SHP77 treated with DMSO at 0.1 percent for 48 hours (cell line): ENCODE measurements around the gene TLX1.

ENCODE experiments used
- DNase-seq: peaks from one replicate; lab custom pipeline; 2025; lab: John Stamatoyannopoulos, UW

The TLX1 gene

DNA sequence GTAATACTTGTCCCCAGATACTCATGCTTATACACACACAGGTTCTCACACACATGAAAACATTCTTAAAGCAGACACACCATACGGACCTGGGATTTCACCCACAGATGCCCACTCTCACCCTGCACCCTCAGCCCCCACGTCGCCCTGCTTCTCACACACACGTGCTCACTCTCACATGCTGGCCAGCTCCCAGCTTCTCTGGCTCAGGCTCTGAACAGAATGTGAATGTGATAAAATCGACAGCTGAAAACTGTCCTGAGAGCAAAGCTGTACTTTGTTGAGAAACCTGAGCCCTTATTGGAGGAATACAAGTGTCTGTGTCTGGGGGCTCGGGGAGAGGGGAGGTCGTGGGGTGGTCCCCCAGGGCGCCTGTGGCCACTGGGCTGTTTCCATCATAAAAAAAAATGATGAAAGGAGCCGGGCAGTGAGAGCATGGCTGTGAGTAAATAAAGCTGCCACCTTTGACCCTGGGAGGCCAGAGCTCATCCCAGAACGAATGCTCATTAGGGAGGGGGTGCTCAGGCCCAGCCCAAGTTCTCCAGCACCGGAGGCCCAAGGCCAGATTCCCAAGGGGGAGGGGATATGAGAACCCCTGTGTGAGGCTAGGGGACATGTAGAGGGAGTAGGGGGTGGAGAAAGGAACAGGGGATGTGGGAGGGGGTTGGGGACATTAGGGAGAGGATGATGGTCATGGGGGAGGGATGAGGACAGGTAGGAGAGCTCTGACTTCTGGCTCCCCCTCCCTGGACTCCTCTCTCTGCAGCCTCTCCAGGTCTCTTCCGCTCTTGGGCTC, 18.1 kb upstream of the TLX1 start:
- DNase-seq = no peak

DNA sequence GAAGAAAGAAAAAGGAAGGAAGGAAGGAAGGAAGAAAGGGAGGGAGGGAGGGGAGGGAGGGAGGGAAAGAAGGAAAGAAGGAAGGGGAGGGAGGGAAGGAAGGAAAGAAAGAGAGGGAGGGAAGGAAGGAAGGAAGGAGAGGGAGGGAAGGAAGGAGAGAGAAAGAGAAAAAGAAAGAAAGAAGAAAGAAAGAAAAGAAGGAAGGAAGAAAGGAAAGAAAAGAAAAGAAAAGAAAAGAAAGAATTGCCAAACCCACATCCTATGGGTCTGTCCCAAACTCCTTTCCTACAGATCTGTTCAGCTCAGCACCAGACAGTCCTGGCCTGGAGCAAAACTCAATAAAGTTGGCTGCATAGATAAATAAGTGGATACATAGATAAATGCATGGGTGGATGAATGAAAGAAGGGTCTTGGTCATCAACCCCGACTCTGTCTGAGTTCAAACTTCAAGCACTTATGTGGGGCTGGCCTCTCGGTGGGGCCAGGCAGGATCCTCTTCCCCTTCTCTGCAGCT, 17.2 kb upstream of the TLX1 start:
- no peak for DNase-seq

- no peak for DNase-seq
Observed at GRCh38 chr10:101114646-101115045, 16.5 kb upstream of the TLX1 start.

GRCh38 chr10:101116754-101117153, 14.3 kb upstream of the TLX1 start:
- DNase-seq = no peak

- DNase-seq = no peak
Observed at GRCh38 chr10:101118031-101118430, 13.1 kb upstream of the TLX1 start.

GRCh38 chr10:101120520-101120883, 10.6 kb upstream of the TLX1 start:
- no peak for DNase-seq

DNA sequence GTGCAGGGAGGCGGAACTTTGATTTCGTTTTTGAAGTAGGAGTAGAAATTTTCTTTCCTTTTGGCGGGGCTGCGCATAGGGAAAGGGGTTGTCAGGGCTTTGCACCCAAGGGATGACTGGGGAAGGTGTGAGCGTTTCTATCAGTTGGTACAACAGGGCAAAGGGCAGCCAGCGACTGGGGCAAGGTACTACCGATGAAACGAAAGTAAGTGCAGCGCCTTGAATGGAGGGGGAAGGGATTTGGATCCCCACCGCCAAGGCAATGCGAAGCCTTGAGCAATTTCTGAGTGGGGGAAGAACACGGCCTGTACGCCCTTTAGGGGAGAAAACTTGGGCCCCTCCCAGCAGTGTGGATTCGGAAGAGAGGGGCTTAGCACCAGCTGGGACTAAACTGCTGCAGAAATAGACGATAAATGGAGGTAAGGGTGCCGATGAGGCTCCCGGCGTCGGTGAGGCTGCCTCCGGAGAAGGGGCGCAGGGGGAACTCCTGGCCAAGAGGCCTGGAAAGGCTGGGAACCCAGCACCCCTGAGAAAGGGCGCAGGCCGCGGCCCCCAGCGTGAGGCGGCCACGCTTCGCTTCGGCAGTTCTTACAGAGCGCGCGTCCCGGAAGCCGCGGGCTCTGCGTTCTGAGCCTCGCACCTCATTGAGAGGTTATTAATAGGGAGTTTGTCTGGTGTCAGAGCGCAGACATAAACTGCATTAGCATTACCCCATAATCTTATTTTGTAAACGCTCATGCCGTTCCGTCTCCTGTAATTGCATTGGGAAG, 10.0 kb upstream of the TLX1 start:
- DNase-seq = no peak

- no peak for DNase-seq
Observed at GRCh38 chr10:101121654-101122031, 9.5 kb upstream of the TLX1 start.

DNA sequence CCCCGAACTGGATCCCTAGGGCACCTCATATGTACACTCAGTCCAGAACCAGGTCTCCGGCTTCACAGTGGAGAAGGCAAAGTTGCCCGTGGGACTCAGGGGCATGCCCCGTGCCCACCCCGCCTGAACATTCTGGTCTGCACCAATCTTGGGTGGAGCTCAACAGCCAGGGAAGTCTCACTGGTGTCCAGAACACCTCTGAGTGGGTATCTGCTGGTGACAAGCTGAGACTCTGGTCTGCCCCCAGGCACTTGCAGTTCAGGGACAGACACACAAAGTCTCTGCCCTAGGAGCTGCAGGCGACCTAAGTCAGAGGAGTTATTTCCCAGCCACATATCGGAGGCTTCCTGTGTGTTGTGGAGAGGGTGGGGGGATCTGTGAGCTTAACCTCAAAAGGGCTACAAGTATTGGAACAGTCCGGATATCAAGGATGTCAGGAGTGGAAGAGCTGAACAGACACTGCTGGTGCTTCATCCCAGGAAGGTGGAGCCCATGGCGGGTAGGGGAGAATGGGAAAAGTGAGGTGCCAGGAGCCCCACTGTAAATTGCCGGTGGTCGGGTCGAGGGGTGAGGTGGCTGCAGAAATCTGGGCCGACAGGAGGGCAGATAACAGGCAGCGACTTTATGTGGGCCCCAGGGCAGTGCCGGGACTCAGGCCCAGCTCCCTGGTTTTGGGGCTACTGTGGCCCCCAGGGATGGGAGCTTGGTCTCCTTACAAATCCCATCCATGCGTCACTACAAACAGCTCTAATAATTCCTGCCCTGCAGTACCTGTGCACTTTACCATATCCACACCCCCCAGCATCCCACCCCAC, 8.6 kb upstream of the TLX1 start:
- DNase-seq = no peak

DNA sequence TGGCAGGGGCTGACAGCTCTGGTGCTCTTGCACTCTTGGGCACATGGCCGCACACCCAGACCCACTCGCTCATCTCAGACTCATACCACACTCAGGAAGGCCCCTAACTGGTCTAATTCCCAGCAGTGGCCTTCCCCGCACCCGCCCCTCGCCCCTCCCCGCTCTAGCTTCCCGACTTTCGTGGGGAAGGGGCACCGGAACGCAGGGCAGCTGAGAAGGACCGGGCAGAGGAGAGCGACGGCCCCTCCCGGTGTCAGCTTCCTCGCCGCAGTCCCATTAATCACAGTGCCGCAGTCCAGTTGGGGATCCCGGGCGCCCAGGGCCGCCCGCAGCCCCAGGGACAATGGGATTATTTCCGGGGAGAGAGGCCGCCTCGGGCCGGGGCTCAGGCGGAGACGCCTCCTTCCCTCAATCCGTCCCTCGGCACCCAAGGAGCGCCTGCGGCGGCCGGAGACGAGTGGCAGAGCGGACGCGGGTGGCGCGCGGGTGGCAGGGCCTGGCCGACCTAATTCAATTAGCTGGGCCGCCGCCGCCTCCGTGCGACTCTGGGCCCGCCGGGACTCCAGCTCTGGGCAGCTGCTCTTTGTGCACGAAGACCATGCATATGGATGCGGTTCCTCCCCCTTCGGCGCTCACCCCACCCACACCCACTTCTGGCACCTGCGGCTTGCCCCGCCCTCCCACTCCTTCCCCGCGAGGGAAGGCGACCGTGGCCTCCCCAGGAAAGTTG, 7.8 kb upstream of the TLX1 start:
- no peak for DNase-seq

GRCh38 chr10:101123815-101124617, 7.1 kb upstream of the TLX1 start:
- no peak for DNase-seq

- DNase-seq = no peak
Observed at GRCh38 chr10:101124933-101125332, 6.2 kb upstream of the TLX1 start.

DNA sequence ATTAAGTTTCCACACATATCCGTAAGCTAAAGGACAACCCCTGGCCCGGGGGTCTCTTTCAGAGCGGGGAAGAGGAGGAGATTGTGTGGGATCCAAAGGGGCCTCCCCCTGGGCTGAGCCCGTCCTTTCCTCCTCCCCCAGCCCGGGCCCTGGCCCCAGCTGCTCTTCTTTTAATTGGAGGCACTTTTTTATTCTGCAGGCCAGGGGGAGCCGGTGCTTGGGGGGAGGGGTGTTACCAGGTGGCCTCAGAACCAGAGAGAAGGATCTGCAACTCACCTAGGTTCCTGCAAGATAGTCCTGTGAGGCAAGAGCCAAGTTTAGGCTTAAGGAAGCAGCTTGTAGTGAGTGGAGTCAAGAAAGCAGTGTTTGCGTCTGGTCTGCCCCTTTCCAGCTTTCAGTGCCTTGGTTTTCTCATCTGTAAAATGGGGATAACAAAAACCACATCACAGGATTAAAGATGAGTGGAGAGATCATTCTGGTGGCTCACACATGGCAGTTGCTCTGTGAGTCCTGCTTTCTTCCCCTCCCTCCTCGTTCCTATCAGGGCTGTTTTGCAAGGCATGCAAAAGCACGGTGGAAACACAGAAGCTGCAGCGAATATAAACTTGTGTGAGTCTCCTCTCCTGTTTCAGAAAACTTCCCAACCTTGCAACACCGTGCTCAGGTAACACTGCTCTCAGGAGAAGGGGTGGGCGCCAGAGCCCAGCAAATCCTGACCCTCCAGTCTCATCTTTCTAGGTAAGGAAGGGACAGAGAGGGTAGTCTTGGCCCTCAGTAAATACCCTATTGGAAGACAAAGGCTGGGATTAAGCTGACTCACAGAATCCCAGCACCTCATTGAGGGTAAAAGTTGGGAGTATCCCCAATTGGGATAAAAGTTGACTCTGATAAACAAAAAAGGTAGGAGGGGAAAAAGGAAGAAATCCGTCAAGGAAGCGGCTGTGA, 4.1 kb upstream of the TLX1 start:
- no peak for DNase-seq

- DNase-seq = no peak
Observed at GRCh38 chr10:101130141-101130540, 959 bp upstream of the TLX1 start.

GRCh38 chr10:101131962-101132635, 999 bp downstream of the TLX1 start:
- DNase-seq = no peak

DNA sequence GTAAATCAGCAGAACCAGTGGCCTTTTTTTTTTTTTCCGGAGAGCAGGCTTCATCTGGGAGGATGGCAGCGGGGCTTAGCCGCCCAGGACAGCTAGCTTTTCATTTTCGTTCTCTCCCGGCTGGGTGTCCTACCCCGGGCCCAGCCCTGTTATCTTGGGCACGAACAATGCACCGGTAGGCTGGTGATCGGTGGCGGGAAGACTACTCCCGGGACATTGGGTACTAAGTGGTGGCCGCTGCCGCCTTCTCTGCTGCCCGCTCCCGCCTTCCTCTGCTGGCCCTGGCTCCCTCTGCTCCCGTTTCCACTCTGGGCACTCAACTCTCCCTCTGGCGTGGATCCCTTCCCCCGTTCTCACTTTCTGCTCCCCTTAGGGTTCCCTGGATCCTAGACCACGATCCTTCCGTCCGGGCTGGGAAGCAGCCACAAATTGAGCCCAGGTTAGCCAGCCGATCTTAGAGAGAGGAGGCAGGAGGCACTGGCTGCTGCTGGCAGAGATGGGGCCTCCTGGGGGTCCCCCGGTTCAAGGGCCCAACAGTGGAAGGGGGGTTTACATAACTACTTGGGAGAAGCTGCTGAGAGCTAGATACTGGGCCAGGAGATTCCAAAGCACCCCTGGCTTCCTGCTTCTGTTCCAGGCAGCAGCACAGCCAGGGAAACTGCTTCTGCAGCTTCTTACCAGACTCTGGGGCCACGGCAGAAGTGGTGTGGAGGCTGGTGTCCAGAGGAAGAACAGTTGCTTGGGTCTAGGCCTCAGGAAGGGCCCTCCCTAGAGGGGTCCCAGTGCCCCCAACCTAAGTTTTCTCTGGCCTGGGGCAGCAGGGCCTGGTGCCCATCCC, 1.8 kb downstream of the TLX1 start:
- DNase-seq = no peak

- DNase-seq = no peak
Observed at GRCh38 chr10:101133489-101134298, 2.6 kb downstream of the TLX1 start.
